ENCODE results near the gene SDK1.

- TF ChIP-seq CREB1 (CRISPR knock-in tag; IDR thresholded peaks at IDR 0.05; ENCODE audit: low read depth) (no peak), CTCF (conservative IDR thresholded peaks at IDR 0.05; ENCODE audit: low read depth in 2 of 2) (no peak)
Measured at GRCh38 chr7:3697472-3697871, 396.4 kb downstream of the SDK1 start.

Measured in GM23338 (cell line).